K562 (cell line): Measurements from ENCODE around the gene TFEB.

Experiments
- EZH2 ChIP-seq: IDR thresholded peaks from 2 replicates; pipeline ENCODE4 v1.6.1; 2012; ENCODE audit warnings: low read depth, mild to moderate bottlenecking, inconsistent platforms, low read length, borderline replicate concordance
- FOXP1 ChIP-seq: sonication (generic); formaldehyde crosslinking; IDR thresholded peaks from 2 replicates; pipeline ENCODE4 v1.8.0; 2022; ENCODE audit warnings: mild to moderate bottlenecking, missing genetic modification reagents
- GATAD2A ChIP-seq: fragments of 450-650 bp; IDR thresholded peaks from 2 replicates; pipeline ENCODE4 v1.6.1; 2017
- HDGF ChIP-seq: fragments of 450-650 bp; IDR thresholded peaks from 2 replicates; pipeline ENCODE4 v1.6.1; 2016
- HLTF ChIP-seq: fragments of 450-650 bp; IDR thresholded peaks from 2 replicates; pipeline ENCODE4 v1.6.1; 2016
- RFX5 ChIP-seq: IDR thresholded peaks from 2 replicates; pipeline ENCODE4 v1.6.1; 2011; ENCODE audit warnings: low read depth, mild to moderate bottlenecking, improper control_type of control experiment, low read length
- TF ChIP-seq, protein P1 (sequence below): fragments of 250-450 bp; sonication (Bioruptor Pico); IDR thresholded peaks from 2 replicates; pipeline ENCODE4 v1.8.0; 2022; ENCODE audit warnings: moderate library complexity, mild to moderate bottlenecking, inconsistent platforms

DNA sequence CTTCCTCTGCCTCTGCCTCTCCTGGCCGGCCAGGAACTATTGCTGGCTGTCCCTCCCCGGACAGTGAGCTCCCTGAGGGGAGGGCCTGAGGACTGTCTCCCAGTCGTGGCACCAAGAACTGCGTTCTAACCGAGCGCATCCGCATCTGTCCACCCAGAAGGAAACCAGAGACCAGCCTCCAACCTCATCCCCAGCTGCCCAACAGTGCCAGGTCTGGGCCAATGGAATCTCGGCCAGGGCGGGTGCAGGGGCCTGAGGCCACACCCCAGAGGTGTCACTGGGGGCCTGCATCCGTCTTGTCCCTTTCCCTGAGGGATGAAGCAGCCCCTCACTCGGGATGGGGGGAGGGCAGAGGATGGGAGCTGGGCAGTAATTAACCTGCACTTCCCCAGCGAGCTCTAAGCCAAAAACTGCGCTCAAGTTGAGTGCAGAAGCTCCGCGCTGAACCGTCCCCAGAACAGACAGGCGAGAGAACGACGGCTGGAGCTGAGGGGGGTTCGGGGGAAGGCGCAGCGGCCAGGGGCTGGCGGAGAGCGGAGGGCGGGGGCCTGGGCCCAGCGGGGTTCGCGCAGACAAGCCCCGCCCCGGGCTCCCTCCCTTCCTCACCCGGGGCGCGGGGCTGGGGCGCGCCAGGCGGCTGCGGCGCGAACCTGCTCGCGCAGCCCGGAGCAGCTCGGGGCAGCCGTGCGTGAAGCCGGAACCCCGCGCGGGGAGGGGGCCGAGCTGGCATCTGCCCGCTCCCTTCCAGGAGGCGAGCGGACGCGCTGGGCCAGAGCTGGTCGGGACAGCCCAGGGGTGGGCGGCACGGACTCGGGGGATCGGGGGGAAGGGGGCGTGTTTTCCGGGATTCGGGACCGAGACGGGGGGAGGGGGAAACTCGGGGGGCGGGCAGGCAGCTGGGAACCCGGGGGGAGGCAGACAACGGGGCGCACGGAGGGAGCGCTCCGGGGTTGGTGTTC lies 1.4 kb downstream of the TFEB start:
- no peak for TF ChIP-seq GATAD2A
- TF ChIP-seq FOXP1: no peak
- TF ChIP-seq, protein P1, sequence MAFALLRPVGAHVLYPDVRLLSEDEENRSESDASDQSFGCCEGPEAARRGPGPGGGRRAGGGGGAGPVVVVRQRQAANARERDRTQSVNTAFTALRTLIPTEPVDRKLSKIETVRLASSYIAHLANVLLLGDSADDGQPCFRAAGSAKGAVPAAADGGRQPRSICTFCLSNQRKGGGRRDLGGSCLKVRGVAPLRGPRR: no peak
- no peak for TF ChIP-seq HDGF
- TF ChIP-seq RFX5: no peak
- TF ChIP-seq EZH2: no peak
- TF ChIP-seq HLTF: no peak
